Measurements from ENCODE around the gene BRD7. TPM values are rescaled to one million over a fixed set of nuclear protein-coding genes. Genes with fewer than 3 reads are reported as not detected.

Gene BRD7
- total and polyA plus RNA-seq, 2 donors (not counting 3 experiments of a cell fraction or from before 2014, with no cell fraction given): 17.1 to 69.1 TPM

DNA sequence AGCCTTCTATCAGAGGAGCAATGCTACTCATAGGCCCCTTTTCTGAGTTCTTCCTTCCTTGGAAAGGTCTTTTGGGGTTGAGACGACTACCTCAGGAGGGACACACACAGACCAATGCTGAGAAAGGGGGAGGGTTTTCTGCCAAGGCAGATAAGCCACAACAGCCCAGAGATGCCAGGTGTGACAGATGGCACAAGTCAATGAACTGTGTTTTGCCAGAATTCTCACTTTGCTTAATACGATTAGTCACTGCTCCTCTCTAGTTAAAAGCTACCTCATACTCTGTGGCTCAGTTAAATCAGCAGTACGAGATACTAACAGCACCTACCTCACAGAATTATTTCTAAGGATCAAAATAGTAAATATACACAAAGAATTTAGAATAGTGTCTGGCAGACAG is 8.0 kb downstream of the BRD7 start:
- Histone ChIP-seq H3K4me2 (ENCODE audit: insufficient read depth, low read length) (no peak overlapping the region), H2AFZ (ENCODE audit: low read depth, low read length) (no peak overlapping the region), H3K4me3 (replicated peaks in 1 of 3; ENCODE audit: insufficient read depth in 1 of 3, low read depth in 1 of 3, low read length in 3 of 3) (no peak overlapping the region), H3K79me2 (ENCODE audit: control insufficient read depth, insufficient read depth, low read length) (peaks cover 74% of the 10 kb centered on the region), H3K9ac (replicated peaks; ENCODE audit: extremely low read depth, insufficient read depth, low read length) (no peak overlapping the region), H3K9me3 (replicated peaks; ENCODE audit: control insufficient read depth, insufficient read depth, low read length) (no peaks in the 10 kb centered on the region), H3K27ac (ENCODE audit: insufficient read depth, low read depth, low read length) (no peak overlapping the region), H4K20me1 (replicated peaks; ENCODE audit: control insufficient read depth, extremely low read depth, insufficient read depth, low read length) (peaks cover 2% of the 10 kb centered on the region), H3K9me1 (replicated peaks; ENCODE audit: control insufficient read depth, extremely low read depth, insufficient read depth, low read length) (no peaks in the 10 kb centered on the region), H3K36me3 (ENCODE audit: control insufficient read depth in 2 of 2, extremely low read depth in 1 of 2, insufficient read depth in 2 of 2, low read length in 2 of 2) (peaks cover 6 to 14% of the 10 kb centered on the region in 2 experiments), H3K4me1 (ENCODE audit: control insufficient read depth, extremely low read depth, insufficient read depth, low read length) (no peaks in the 10 kb centered on the region), H3K27me3 (ENCODE audit: control insufficient read depth in 2 of 2, insufficient read depth in 2 of 2, low read length in 2 of 2) (no peaks in the 10 kb centered on the region)
- dilution Hi-C loops (cut with MboI; ENCODE audit: extremely low pct_ligation_motif_present, low sequenced_read_pairs) (no loop called here), intact Hi-C loops (cut with micrococcal nuclease) (no loop called here)
- ChIA-PET CTCF (interaction anchor here (1.5 to 1.6 kb wide), 2 partner anchors 150 to 446 kb away, joined by 4 to 8 read pairs; no protein-coding TSS in a partner anchor), POLR2A (interaction anchor here (0.6 kb wide), 1 partner anchor 124 kb away, joined by 4 read pairs; no protein-coding TSS in a partner anchor)
- BruUV-seq (replicated peaks): no TSS peak
- no peak for DNase-seq (ENCODE audit: low read depth, low spot score)
- no peak for FAIRE-seq
- TF ChIP-seq EZH2 (IDR thresholded peaks at IDR 0.05; ENCODE audit: borderline replicate concordance, low read depth, low read length, severe bottlenecking): no peak
- TF ChIP-seq, protein P1, sequence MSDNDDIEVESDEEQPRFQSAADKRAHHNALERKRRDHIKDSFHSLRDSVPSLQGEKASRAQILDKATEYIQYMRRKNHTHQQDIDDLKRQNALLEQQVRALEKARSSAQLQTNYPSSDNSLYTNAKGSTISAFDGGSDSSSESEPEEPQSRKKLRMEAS (IDR thresholded peaks at IDR 0.05; ENCODE audit: insufficient read depth, insufficient read length): no peak
- no peak for TF ChIP-seq GATA2 (IDR thresholded peaks at IDR 0.05; ENCODE audit: insufficient read depth, insufficient read length, low read depth, low read length)
- TF ChIP-seq POLR2AphosphoS5 (IDR thresholded peaks at IDR 0.05; ENCODE audit: insufficient read depth, low read depth, low read length): no peak
- no peak for TF ChIP-seq MYC (IDR thresholded peaks at IDR 0.05; ENCODE audit: low read depth, low read length)
- TF ChIP-seq POLR2A (IDR thresholded peaks at IDR 0.05; ENCODE audit: low read depth, low read length): no peak
- TF ChIP-seq JUN (IDR thresholded peaks at IDR 0.05; ENCODE audit: borderline replicate concordance, insufficient read depth, insufficient read length, low read depth): no peak
- TF ChIP-seq, protein P2, sequence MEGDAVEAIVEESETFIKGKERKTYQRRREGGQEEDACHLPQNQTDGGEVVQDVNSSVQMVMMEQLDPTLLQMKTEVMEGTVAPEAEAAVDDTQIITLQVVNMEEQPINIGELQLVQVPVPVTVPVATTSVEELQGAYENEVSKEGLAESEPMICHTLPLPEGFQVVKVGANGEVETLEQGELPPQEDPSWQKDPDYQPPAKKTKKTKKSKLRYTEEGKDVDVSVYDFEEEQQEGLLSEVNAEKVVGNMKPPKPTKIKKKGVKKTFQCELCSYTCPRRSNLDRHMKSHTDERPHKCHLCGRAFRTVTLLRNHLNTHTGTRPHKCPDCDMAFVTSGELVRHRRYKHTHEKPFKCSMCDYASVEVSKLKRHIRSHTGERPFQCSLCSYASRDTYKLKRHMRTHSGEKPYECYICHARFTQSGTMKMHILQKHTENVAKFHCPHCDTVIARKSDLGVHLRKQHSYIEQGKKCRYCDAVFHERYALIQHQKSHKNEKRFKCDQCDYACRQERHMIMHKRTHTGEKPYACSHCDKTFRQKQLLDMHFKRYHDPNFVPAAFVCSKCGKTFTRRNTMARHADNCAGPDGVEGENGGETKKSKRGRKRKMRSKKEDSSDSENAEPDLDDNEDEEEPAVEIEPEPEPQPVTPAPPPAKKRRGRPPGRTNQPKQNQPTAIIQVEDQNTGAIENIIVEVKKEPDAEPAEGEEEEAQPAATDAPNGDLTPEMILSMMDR (IDR thresholded peaks at IDR 0.05; ENCODE audit: extremely low read depth in 1 of 2, insufficient read depth in 1 of 2, low read depth in 1 of 2, low read length in 2 of 2): no peak
- TF ChIP-seq FOS (IDR thresholded peaks at IDR 0.05; ENCODE audit: borderline replicate concordance, insufficient read depth, low read length): no peak
